Fibroblast of lung (primary cell): ENCODE results near the gene WDR86.

Source experiments
- CTCF ChIP-seq, 2 donors: IDR thresholded peaks in 1 of 2; conservative IDR thresholded peaks in 1 of 2; 1 replicate in 1 of 2; 2 replicates in 1 of 2; pipeline ENCODE4 v1.5.1; 2011 to 2012; ENCODE audit warnings: low read length in 2 of 2, control low read depth in 1 of 2, inconsistent platforms in 1 of 2, low read depth in 1 of 2, mild to moderate bottlenecking in 1 of 2
- EZH2 ChIP-seq: IDR thresholded peaks from 2 replicates; pipeline ENCODE4 v1.5.1; 2012; ENCODE audit warnings: low read length, control low read depth, mild to moderate bottlenecking; ENCODE audit errors: missing control alignments

- TF ChIP-seq CTCF (conservative IDR thresholded peaks at IDR 0.05 in 1 of 2, IDR thresholded peaks at IDR 0.05 in 1 of 2; ENCODE audit: low read depth in 1 of 2, low read length in 2 of 2) (no peak), EZH2 (no peak)
Measured at GRCh38 chr7:151426441-151426903, 16.6 kb upstream of the WDR86 start.
